Erythroblast (primary cell): Measurements from ENCODE around the gene MAN1C1.

Experiments used
- GATA1 ChIP-seq: IDR thresholded peaks from 2 replicates; pipeline ENCODE4 v1.6.1; 2011; ENCODE audit warnings: low read depth, mild to moderate bottlenecking, control low read depth, low read length, moderate library complexity
- POLR2A ChIP-seq: IDR thresholded peaks from 2 replicates; pipeline ENCODE4 v1.6.1; 2011; ENCODE audit warnings: mild to moderate bottlenecking, low read length

GRCh38 chr1:25799935-25800702, 183.5 kb downstream of the MAN1C1 start, which contains the start of gene SELENON:
- TF ChIP-seq POLR2A (no peak), GATA1 (no peak)
